HG02798 (cell line): ENCODE measurements around the gene POM121L2.

ENCODE experiments used
- ATAC-seq: cut with Tn5 transposase; IDR thresholded peaks from one replicate; pipeline ENCODE4 v1.9.1; 2021; ENCODE audit warnings: mild to moderate bottlenecking; ENCODE audit not compliant: unreplicated experiment, poor library complexity

POM121L2 gene

DNA sequence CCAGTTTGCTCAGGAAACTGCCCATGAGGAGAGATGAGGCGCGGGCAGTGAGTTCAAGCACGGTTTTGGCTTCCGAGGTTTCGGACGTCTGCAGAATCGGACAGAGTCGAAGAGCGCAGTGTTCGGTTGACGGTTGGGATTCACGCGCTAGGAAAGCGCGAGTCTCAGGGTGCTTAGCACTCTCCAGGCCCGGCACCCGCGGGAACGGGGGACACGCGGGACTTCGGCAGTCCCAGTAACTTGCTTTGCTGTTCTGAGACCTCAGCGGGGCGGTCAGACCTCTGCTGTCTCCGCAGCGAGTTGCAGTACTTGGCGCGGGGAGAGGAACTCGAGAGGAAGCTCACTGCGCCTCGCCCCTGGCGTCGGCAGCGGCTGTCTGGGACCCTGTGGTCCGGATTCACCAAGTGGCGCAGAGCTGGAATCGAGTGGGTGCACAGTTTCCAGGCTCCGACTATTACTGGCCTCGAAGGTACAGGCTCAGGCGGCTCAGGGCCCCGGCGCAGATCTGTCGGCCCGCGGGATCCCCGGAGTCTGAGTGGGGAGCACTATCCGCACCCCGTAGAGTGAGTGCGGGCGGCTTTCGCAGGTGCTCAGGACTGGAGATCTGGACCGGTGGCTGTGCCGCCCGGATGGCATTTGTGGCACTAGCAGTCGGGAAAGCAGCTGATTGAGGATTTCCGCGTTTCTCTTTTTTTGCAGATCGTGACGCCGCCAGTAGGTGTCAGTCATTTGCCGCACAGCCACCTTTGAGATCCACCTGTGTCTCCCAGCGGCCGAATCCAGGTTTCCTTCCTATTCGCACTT lies at the start of gene POM121L2:
TSS of gene POM121L2 (minus strand) at position 128 of the 804 bp plus-strand sequence. CDS start at position 25, 103 bp downstream.
- peak; percentile 65 for ATAC-seq

- no peak for ATAC-seq
These were observed 47.2 kb upstream of the POM121L2 start for GRCh38 chr6:27359231-27359630.

GRCh38 chr6:27358786-27359185 lies 46.7 kb upstream of the POM121L2 start:
- ATAC-seq, result no peak

DNA sequence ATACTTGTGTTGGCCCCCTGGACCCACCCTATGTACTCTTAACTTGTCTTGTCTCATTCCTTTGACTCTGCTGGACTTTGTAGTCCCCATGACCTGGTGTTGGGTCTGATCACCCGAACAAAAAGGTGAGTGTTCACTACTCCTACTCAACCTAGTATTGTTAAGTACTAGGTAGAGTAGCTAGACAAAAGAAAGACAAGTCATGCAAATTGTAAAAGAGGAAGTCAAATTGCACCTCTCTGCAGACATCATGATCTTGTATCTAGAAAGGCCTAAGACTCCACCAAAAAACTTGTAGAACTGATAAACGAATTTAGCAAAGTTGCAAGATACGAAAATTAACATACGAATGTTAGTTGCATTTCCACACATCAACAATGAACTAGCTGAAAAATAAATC lies 40.8 kb upstream of the POM121L2 start:
- ATAC-seq, result no peak

DNA sequence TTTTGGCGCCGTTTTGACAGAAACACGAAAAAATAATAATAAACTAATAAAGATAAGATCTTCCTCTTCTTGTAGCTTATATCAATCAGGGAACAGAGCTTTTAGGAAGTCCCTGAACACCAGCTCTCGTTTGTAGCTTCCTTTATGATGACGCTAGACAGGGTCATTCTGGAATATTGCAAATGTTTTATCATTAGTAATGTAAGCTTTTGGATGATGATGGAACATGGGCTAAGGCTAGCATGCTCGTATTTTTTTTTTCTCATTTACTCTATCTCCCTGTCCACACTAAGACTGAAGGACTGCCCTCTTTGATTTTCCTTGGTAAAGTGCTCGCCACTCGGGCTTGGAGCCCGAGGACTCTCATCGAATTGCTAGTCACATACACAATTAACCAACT lies 22.1 kb upstream of the POM121L2 start:
- no peak for ATAC-seq

DNA sequence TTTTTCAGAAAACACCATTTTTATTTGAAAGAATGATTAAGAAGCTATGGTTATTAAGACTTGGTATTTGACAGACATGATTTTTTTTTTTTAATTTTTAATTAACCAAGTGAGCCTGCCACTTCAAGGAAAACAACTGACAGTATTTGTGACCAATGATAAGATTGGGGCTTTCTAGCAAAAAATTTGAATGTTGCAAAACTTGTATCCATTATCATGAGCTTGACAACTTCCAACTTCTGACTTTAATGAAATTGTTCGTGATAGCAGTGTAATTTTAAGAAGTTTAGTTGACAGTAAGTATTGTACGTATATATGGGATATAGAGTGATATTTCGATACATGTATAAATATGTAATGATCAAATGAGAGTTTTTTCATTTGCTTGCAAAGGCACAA lies 21.6 kb upstream of the POM121L2 start:
- no peak for ATAC-seq

- no peak for ATAC-seq
These were observed 20.9 kb upstream of the POM121L2 start for GRCh38 chr6:27332692-27333641.

GRCh38 chr6:27327023-27327738 lies 15.1 kb upstream of the POM121L2 start:
- no peak for ATAC-seq

DNA sequence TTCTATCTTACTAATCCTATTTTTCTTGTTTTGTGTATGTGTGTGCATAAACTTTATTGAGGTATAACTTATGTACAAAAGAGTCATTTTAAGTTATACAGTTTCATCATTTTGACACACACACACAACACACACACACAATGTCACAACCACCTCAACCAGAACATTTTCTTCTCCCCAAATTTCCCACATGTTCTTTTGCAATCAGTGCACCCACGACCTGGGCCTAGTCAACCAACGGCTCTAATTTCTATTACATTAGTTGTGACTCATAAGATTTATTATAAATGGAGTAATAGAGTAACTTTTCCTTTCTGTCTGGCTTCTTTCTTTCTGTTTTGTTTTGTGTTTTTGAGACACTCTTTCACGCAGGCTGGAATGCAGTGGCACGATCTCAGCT lies 9.8 kb upstream of the POM121L2 start:
- ATAC-seq, result no peak

- ATAC-seq, result no peak
These were observed 9.3 kb upstream of the POM121L2 start for GRCh38 chr6:27321370-27321769.

GRCh38 chr6:27318973-27319372 lies 6.9 kb upstream of the POM121L2 start:
- no peak for ATAC-seq

DNA sequence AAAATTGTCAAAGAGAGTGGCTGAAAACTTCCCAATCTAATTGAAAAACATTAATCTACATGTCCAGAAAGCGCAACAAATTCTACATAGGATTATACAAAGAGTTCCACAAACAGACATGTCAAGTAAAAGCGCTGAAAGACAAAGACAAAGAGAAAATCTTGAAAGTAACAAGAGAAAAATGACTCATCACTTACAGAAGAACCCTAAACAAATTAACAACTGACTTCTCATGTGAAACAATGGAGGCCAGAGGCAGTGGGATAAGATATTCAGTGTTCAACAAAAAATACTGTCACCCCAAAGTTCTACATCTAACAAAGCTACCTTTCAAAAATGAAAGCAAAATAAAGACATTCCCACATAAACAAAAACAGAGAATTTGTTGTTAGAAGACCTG lies 2.0 kb upstream of the POM121L2 start:
- no peak for ATAC-seq

- peak; percentile 18 for ATAC-seq
These were observed 838 bp upstream of the POM121L2 start for GRCh38 chr6:27312950-27313271.

GRCh38 chr6:27311806-27312145 lies 297 bp downstream of the POM121L2 start:
- no peak for ATAC-seq

DNA sequence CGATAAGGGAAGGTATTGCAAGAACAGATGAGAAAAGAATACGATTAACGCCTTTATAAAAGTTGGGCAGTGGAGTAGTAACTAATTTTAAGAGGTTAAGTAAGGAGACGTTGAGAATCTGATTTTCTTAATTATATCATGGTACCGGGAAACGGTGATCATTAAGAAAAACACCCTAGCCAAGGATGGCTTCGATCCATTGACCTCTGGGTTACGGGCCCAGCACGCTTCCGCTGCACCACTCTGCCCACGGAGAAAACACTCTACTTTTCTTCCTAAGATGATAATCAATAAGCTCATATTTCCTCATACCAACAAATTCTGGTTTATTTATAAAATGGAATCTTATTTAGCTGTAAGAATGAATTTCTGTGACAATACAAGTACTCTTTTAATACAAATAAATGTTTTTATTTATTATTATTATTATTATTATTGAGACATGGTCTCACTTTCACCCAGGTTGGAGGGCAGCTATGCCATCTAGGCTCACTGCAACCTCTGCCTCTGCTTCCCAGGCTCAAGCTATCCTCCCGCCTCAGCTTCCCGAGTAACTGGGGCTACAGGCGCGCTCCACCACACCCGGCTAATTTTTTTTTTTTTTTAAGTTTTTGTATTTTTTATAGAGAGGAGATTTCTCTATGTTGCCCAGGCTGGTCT lies 8.3 kb downstream of the POM121L2 start:
- ATAC-seq, result no peak

GRCh38 chr6:27297857-27298730 lies 14.0 kb downstream of the POM121L2 start:
- ATAC-seq, result no peak

- no peak for ATAC-seq
These were observed 14.6 kb downstream of the POM121L2 start for GRCh38 chr6:27297484-27297856.

- no peak for ATAC-seq
These were observed 15.8 kb downstream of the POM121L2 start for GRCh38 chr6:27296106-27296783.
